GM21423 (cell line): ENCODE measurements around the gene ICOSLG.
A peak's percentile ranks its signal among the peaks of the same experiment; 100 is the strongest.
"Not testable (repeated sequence)": the region's sequence is repeated elsewhere in the genome, so short reads cannot be mapped to it uniquely, and the experiment has no call there.

Source experiments
- ATAC-seq: cut with Tn5 transposase; IDR thresholded peaks from one replicate; pipeline ENCODE4 v1.9.1; 2021; ENCODE audit warnings: mild to moderate bottlenecking, moderate library complexity; ENCODE audit not compliant: unreplicated experiment

The ICOSLG gene

GRCh38 chr21:44227614-44228013 lies 13.1 kb downstream of the ICOSLG start:
- ATAC-seq = not testable (repeated sequence)

GRCh38 chr21:44225605-44226004 lies 15.1 kb downstream of the ICOSLG start:
- not testable (repeated sequence) for ATAC-seq

GRCh38 chr21:44223334-44223733 lies 17.4 kb downstream of the ICOSLG start:
- not testable (repeated sequence) for ATAC-seq

- not testable (repeated sequence) for ATAC-seq
Observed at GRCh38 chr21:44220674-44221073, 20.1 kb downstream of the ICOSLG start.

- not testable (repeated sequence) for ATAC-seq
Observed at GRCh38 chr21:44218461-44218860, 22.3 kb downstream of the ICOSLG start.

- not testable (repeated sequence) for ATAC-seq
Observed at GRCh38 chr21:44211978-44212377, 28.8 kb downstream of the ICOSLG start.

GRCh38 chr21:44211574-44211973 lies 29.2 kb downstream of the ICOSLG start:
- not testable (repeated sequence) for ATAC-seq

- ATAC-seq = not testable (repeated sequence)
Observed at GRCh38 chr21:44207860-44208646, 32.7 kb downstream of the ICOSLG start.

GRCh38 chr21:44206698-44207676 lies 33.8 kb downstream of the ICOSLG start:
- peak; percentile 59 for ATAC-seq

- ATAC-seq = not testable (repeated sequence)
Observed at GRCh38 chr21:44206187-44206586, 34.6 kb downstream of the ICOSLG start.

GRCh38 chr21:44202590-44203299 lies 38.0 kb downstream of the ICOSLG start:
- ATAC-seq = not testable (repeated sequence)

- ATAC-seq = not testable (repeated sequence)
Observed at GRCh38 chr21:44199997-44200396, 40.7 kb downstream of the ICOSLG start.

GRCh38 chr21:44199448-44199847 lies 41.3 kb downstream of the ICOSLG start:
- ATAC-seq = no peak

- not testable (repeated sequence) for ATAC-seq
Observed at GRCh38 chr21:44197156-44197516, 43.6 kb downstream of the ICOSLG start.

- not testable (repeated sequence) for ATAC-seq
Observed at GRCh38 chr21:44196212-44197155, 44.3 kb downstream of the ICOSLG start.

GRCh38 chr21:44194888-44195287 lies 45.9 kb downstream of the ICOSLG start:
- ATAC-seq = not testable (repeated sequence)

GRCh38 chr21:44194451-44194850 lies 46.3 kb downstream of the ICOSLG start:
- not testable (repeated sequence) for ATAC-seq

GRCh38 chr21:44193108-44193507 lies 47.6 kb downstream of the ICOSLG start:
- not testable (repeated sequence) for ATAC-seq

GRCh38 chr21:44190349-44191271 lies 50.1 kb downstream of the ICOSLG start:
- ATAC-seq = not testable (repeated sequence)
